ENCODE results near the gene CACNA2D3.
A peak's percentile ranks its signal among the peaks of the same experiment; 100 is the strongest.

The CACNA2D3 gene

DNA sequence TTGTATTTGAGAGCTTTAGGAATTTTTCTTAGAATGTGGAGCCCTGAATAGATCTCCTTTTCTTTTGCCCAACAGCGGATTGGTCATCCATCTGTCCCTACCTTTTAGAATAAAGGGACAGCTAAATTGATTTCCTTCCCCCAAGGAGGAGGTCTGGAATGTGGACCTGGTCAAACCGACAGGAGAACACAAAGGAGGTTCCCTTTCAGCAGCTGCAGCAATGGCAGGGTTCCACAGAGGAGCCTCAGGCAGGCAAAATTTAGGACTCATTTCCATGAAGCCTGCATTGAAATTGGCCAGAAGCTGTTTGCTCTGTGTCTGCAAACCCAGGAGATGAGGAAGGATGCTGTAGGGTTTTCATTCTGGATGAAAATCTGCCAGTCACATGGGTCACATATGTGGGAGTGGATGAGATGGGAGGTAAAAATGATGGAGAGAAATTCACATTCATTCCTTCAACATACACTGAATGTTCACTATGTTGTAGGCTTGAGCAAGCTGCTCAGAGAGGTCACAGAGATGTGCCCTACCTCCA lies 728.2 kb downstream of the CACNA2D3 start:
- DNase-seq (ENCODE audit: low read depth): no peak

DNA sequence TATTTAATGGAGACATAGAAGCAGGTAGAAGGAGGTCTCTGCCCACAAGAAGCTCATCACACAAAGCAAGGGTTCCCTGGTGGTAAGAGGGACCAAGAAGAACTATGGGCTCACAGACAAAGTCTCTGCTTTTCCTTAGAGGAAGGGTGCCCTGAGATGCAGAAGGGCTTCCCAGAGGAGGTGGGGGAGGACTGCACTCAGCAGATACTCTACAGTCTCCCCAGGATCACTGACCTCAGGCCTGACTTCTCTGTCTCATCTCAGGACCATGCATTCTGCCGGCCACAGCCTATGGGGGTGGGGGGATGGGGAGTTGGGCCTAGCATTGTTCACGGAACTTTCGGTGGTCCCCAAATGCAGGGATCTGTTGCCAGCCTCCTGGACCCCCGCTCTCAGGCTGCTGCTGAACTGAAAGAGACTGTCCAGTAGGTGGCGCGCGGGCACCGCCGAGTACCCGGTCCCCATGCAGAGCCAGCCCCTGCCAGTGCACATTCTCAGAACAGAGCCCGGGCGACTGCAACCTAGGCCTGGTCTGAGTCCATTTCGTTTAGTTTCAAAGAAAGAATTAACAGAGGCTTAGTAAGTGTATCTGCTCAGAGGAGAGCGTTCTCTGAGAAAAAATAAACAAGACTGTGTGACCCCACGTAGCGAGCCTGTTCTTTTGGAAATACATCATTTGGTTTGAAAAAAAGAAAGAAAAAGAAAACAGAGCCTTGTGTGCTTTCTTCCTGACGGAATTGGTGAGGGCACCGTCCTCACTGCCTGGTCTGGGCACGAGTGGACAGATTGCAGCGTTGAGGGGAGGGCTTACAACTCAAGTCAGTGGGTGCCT lies 731.4 kb downstream of the CACNA2D3 start:
- no peak for DNase-seq (ENCODE audit: low read depth)

GRCh38 chr3:54856271-54856670 lies 733.9 kb downstream of the CACNA2D3 start:
- no peak for DNase-seq (ENCODE audit: low read depth)

DNA sequence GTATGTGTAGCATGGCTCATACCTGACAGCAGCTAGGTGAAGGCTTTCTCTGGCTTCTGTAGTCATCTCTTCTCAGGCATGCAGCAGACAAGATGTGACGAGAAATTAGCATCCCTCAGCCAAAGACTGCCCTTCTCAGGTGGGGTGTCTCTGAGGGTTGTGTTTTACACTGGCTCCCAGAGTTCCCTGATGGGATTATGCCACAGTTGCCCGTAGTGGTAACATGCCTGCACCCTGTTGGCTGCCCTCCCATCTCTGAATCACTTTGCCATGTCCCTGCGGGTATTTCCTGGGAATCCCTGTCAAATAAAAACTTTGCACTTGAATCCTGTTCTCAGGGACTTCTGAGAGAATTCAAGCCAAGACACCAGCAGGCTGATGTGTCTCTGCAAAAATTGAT lies 735.0 kb downstream of the CACNA2D3 start:
- DNase-seq (ENCODE audit: low read depth): no peak

DNA sequence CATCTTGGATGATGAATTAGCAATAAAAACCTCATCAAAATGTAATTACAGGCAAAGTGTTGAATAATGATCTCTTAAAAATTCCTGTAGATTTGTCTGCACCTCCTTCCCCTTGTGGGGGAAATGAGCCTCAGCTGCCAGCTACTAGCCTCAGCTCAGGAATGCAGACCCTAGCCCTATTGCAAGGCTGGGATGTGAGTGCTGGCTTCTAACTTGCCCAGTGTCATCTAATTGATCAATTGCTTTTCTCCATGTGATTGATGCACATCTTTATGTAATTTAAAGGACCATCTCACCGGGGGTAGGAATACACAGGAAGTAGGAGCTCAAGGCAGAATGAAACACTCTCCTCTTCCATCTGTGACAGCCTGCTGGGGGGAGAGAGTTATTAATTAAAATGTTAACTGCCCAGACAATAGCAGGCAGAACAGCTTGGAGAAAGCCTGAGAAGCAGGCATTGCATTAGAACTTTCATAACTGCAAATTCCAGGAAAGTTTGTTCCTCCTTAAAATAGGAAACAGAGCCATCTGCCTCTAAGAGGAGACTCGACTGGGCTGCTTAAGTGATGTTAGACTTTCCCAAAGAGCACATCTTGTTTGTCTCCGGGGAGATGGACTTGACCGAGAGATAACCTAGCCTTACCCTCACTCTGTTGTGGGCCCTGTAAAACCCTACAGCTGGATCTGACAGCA lies 735.9 kb downstream of the CACNA2D3 start:
- no peak for DNase-seq (ENCODE audit: low read depth)

- DNase-seq (ENCODE audit: low read depth): no peak
These were observed 736.8 kb downstream of the CACNA2D3 start for GRCh38 chr3:54859184-54859583.

DNA sequence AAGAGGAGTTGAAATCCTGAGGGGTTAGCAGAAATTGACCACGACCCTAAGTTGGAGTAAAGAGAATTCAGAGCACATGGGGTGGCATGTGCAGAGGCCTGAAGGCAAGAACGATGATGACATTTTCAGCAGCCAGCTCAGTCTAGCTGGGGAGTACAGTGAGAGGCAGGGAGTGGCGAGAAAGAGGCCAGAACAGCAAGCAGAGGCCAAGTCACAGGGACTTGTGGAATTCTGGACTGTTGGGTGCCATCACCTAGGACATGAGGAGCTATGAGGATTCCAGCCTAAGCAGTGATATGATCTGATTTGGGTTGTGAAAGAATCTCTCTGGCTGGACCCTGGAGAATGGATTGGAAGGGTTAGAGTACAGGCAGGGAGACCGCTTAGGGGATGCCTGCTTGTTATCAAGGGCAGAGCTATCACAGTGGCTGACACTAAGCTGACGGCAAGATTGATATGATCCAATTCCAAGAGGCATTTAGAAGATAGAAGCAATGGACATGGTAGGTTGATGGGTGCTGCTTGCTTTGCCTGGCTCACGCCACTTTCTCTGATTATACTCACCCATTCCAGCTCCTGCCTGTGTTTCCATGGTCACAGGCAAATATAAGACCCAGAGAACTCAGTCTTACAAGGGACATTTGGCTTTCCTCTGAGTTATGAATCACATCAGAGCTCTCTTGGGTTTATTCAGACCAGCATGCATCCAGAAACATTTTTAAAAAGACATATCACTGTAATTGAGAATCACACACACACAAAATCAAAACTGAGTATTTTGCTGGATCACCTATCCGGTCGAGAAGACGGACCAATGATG lies 739.1 kb downstream of the CACNA2D3 start:
- no peak for DNase-seq (ENCODE audit: low read depth)

GRCh38 chr3:54862526-54862925 lies 740.2 kb downstream of the CACNA2D3 start:
- no peak for DNase-seq (ENCODE audit: low read depth)

DNA sequence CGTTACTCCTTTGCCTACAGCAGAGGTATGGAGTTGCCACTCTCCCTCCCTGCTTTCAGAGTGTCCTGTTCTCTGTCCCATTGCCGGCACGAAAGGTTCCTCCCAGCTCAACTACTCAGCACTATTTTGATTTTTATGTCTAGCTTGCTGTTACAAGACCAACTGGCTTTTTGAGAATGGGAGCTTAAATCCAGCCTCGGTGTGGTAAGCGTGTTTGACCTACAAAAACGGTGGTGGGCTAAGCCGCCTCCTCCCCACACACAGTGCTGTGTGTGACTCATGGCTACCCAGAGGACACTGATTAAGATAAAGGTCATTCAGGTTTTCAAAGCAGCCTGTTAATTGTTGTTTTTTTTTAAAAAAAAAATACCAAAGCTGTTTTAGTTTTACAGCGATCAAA lies 741.0 kb downstream of the CACNA2D3 start:
- no peak for DNase-seq (ENCODE audit: low read depth)

- no peak for DNase-seq (ENCODE audit: low read depth)
These were observed 741.4 kb downstream of the CACNA2D3 start for GRCh38 chr3:54863786-54864185.

DNA sequence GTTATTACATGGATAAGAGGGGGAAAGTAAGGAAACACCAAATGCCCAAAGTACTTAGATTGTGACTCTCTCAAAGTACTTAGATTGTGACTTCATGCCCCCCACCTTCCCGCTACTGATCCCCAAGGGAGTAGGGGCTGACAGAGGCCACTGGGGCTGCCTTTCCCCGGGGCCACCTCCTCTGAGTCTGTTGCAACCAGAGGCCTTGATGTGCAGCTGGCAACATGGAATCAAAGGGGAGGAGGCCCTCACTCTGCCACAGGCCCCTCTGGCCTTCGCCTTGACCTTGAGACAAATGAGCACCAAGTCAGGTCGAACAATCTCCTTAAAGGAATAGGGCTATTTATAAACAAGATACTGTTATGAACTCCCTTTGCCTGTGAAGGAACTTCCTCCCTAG lies 743.0 kb downstream of the CACNA2D3 start:
- DNase-seq (ENCODE audit: low read depth): no peak

DNA sequence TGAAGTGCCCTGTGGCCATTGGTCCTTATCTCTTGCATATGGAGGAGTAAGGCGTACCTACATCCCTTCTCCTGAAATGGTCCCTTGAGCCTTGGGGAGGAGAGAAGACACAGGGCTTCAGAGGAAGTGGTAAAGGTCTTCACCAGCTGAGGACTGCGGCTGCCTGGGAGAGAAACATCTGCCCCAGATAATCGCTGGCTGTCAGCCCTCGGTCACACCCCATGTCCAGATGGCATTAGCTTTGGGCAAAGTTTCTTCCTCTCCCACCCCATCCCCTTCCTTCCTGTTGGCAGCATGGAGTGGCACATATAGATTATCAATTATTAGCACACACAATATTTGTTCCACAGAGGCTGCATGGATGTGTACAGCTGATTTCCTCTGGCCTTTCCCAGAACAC lies 743.9 kb downstream of the CACNA2D3 start:
- no peak for DNase-seq (ENCODE audit: low read depth)

DNA sequence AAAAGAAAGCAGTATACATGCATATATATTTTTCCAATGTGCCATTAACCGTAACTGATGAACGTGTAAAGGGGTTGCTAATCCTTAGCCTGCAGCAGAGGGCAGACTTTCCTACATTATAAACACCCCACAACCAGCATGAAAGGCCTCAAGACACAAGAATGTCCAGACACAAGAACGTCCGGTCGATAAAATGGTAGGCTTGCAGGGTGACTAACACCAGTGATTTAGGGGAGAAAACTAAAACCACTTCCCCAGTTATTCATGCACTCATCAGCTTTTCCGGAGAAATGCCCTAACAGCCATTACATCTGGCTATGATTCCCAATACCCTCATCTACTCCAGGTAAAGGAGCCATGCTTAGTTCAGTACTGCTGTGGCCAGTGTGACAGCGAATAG lies 748.1 kb downstream of the CACNA2D3 start:
- DNase-seq (ENCODE audit: low read depth): peak; percentile 89

DNA sequence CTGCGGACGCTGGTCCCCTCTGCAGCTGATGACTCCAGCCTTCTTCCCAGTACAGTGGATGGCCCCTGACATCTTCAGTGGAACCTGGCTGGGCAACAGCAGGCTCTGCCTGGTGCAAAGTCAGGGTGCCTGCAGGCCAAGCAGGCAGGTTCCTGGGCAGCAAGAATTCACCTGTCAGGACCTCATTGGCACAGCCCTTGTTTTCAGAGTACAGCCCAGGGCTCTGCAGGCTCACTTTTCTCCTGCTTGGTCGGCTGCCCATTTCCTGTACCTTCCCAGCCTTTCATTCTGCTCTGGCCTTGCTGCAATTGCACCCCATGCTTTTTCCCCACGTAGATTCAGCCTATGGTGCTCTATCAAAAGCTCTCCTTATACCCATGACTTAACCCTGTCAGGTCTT lies 749.5 kb downstream of the CACNA2D3 start:
- no peak for DNase-seq (ENCODE audit: low read depth)

GRCh38 chr3:54873059-54874010 lies 751.0 kb downstream of the CACNA2D3 start:
- DNase-seq (ENCODE audit: low read depth): no peak

DNA sequence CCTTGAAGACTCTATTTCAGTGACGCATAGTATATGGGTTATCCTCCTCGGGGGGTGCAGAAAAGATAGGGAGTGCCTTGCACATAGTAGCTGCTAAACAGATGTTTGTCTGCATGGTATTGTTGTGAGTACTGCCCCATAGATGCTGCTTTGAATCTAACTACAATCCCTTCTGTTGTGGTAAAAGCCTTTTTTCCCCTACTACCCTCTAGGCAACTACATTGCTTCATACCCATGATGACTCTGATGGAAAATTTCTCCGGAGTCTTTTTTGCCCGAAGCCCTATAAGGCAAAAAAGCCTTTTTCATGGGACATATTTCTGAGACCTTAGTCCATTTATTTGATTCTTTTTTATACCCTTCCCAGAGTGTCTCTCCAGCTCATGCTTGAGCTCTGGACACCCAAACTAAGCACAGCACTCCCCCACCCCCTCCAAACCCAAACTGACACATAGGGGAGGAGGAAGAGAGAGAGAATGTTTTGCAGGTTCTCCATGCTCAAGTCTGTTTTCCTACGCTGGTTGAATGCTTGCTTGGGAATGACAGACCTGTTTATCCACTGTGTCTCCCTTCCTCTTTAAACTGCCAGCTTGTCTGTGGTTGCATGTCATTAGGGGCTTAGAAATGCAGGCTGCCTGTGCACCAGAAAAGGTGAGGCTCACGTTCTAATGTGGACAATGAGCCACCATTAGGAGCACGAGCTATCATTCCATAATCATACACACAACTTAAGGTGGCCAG lies 752.6 kb downstream of the CACNA2D3 start:
- no peak for DNase-seq (ENCODE audit: low read depth)

DNA sequence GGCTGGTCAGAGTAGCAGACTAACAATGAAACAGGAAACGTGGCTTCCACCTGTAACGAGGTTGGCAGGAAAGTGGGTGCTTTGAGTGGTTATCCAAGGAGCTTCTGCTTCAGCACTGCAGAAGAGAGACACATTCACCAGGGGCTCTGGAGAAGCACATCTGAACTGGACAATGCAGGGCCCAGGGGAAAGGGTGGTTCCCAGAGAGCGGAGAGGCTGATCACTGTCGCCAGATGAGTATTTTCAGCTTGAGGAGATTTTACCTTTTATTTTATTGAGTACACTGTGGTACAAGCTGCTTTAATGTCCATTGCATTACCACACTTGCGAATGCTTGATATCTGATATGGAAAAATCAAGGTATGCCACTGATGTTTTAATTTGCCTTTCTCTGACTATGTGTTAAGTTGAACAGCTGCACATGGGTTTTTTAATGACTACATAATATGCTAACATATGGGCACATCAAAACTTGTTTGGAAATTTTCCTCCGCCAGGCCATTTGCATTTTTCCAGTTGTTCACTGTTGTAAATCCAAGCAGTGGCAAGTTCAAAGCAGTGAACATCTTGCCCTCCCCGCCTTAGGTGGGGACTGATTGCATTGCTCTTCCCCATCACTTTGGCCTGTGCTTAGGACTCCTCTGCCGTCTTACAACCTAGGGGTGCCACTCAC lies 753.4 kb downstream of the CACNA2D3 start:
- no peak for DNase-seq (ENCODE audit: low read depth)

DNA sequence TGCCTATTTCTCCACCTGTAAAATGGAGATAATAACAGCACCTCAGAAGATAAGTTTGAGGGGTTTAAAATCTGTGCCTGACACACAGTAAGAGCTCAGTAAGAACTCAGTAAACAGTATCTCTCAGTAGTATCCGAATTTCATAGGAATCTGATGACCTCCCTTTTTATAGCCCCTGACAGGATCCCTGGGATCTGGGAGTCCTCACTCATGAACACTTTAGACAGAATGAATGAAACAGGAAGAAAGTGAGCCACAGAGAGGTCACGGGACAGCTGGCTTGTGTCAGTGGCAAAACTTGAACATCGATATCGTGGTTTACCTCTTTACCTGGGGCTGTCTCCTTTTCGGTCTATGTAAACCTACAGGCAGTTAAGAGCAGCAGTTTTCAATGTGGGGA lies 754.3 kb downstream of the CACNA2D3 start:
- no peak for DNase-seq (ENCODE audit: low read depth)

DNA sequence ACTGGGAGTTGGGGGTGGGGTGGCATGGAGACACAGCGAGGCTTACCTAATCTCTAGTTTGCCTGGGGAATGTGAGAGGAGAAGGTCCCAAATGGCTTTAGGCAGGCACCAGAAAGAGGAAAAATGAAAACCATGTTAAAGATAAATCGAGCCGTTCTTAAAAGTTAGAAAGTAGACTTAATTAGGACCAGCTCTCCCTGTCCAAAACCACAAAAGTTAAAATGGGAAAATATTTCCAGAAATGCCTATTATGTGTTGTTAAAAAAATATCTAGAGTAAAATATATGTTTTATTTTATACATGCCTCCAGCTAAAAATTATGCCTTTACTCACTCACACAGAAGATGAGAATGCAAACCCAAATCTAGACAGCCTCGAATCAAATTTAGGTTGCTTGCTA lies 755.4 kb downstream of the CACNA2D3 start:
- DNase-seq (ENCODE audit: low read depth): no peak

DNA sequence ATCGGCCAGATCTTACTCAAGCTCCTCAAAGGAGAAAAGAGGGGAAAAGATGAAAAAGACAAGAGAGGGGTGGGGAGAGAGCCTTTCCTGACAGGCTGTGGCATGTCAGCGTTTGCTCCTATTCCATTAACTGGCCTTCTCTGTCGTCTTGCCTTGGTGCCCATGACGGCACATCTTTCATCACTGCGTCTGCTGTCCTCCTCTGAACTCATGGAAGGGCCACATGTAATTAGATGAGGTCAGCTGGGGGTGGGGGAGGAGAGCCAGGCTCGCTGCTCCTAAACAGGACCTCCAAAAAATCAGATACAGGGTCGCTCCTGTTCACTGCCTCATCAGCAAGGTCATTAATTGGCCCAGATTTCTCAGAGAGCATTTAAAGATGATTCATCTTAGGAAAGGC lies 755.8 kb downstream of the CACNA2D3 start:
- DNase-seq (ENCODE audit: low read depth): no peak
